GM12801 (cell line): ENCODE data around the gene AKR1B15.

Experiments used
- TF ChIP-seq, protein P1 (sequence below): IDR thresholded peaks from one replicate; pipeline ENCODE4 v1.5.1; 2011; ENCODE audit warnings: control low read depth; ENCODE audit not compliant: insufficient read length; ENCODE audit errors: extremely low read depth

AKR1B15 gene

DNA sequence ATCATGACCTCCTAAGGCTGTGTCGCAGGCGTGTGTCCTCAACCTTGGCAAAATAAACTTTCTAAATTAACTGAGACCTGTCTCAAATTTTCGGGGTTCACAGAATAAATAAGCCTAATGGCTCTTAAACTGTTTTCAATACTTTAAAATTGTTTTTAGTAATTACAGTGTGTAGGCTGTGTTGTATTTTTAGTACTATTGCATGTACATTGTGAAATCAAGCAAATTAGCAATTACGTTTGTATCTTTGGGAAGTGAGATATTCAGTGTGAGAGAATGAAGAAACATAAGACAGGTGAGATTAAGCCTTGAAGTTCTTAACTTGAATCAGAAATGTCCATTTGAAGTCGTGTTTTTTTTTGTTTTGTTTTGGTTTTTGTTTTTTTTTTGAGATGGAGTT is 26.3 kb upstream of the AKR1B15 start:
- TF ChIP-seq, protein P1, sequence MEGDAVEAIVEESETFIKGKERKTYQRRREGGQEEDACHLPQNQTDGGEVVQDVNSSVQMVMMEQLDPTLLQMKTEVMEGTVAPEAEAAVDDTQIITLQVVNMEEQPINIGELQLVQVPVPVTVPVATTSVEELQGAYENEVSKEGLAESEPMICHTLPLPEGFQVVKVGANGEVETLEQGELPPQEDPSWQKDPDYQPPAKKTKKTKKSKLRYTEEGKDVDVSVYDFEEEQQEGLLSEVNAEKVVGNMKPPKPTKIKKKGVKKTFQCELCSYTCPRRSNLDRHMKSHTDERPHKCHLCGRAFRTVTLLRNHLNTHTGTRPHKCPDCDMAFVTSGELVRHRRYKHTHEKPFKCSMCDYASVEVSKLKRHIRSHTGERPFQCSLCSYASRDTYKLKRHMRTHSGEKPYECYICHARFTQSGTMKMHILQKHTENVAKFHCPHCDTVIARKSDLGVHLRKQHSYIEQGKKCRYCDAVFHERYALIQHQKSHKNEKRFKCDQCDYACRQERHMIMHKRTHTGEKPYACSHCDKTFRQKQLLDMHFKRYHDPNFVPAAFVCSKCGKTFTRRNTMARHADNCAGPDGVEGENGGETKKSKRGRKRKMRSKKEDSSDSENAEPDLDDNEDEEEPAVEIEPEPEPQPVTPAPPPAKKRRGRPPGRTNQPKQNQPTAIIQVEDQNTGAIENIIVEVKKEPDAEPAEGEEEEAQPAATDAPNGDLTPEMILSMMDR = no peak

DNA sequence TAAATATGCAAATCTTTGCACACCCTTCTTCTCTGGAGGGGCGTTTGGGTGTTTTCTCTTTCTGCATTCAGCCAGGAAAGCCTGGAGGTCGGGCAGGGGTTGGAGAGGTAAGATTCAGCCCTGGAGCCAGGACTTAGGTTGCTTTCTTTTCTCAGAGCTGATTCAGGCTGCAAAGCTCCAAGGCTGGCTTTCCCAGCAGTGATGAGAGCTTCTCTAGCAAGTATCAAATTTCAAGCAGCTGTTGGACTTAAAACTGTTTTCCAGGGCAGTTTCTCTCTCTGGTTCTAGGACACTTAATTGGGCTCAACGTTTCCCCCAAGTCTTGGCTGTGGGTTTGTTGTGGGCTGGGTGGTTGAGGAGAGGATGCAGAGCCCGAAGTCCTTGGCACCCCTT is 20.9 kb upstream of the AKR1B15 start:
- TF ChIP-seq, protein P1 = no peak

DNA sequence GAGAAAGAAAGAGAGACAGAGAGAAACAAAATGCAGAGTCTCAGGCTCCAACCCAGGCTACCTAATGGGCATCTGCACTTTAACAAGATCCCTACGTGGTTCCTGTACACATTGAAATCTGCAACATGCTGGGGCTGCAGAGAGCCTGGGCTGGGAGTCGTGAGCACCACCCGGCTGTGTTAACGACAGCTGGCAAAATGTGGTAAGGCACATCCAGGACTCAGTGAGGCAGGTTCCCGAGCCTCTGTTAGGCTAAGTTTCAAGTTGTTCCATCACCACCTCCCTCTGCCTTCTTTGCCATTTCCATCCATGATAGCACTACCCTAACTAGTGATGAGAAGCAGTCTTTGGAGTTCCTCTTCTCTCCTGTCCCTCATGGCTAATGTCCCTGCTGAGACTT is 20.2 kb upstream of the AKR1B15 start:
- TF ChIP-seq, protein P1 = no peak

DNA sequence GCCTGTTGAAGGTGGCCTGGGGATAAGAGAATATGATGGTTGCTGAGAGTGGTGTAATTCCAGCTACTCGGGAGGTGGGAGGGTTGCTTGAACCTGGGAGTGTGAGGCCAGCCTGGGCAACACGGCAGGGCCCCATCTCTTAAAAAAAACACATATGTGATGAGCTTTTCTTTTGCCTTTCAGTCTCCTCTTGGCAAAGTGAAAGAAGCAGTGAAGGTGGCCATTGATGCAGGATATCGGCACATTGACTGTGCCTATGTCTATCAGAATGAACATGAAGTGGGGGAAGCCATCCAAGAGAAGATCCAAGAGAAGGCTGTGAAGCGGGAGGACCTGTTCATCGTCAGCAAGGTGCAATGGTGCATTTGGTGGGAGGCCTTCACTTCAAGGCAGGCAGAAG is 18.4 kb upstream of the AKR1B15 start:
- TF ChIP-seq, protein P1 = no peak

DNA sequence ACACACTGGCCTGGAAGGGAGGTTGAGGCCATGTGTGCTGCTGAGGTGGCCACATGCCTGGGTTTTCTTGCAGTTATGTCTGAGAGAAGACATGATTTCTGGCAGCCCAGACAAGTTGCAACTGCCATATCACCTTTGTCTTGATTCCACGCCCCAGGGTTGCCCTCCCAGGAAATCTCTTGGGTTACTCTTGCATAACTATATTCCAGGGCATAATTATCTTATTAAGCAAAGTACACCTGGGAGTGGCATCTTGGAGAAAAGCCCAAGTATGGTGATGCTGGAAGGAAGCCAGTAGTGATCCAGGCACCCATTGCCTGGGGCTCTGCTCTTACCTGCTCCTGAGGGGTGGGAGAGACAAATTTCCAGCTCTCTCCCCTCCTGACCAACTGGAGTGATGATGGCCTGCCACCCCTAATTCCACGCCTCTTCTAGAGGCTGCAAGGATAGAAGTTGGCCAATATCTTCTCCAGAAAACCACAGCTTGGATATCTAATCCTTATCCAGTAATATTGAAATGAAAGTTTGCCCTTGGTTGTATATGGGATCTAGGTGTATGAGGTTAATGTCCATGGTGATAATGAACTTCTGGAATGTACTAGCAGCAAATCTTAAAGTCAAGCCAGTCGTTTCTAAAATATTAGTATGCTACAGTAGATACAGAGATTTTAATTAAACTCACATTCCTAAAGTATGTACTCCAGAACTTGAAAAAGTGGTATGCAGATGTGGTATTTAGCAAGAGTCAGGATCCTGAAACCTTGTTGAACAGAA is 16.5 kb upstream of the AKR1B15 start:
- TF ChIP-seq, protein P1 = no peak

DNA sequence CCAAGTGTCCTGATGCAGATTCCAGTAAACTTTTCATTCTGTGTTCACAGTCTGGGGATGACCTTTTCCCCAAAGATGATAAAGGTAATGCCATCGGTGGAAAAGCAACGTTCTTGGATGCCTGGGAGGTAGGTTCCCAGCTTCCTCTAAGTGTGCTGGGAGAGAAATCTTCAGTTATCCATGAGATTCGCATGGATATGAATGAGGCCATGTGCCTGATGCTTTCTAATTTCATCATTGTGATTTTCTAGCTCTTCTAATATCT is 16.0 kb upstream of the AKR1B15 start:
- TF ChIP-seq, protein P1 = no peak

DNA sequence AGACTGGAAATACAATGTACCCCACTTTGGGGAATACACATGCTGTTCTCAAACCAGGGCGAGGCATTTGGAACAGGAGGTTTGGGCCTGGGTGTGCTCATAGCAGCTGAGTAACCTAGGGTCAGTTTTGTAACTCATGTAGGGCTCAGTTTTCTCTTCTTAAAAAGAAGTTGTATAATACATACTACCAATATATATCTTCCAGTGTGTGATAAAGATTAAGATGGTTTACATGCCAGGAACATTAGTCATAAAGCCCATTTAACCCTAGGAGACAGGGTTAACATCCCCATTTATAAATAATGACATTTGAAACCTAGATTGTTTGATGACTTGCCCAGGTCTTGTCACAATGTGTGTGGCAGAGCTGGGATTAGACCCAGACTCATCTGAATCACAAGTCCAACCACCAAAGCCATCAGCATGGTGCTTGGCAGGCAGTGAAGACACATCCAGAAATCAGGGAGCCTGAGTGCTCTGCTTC is 15.6 kb upstream of the AKR1B15 start:
- TF ChIP-seq, protein P1 = no peak
